Calu3 (cell line): ENCODE data around the gene SPATA6L. TPM values are rescaled to one million over a fixed set of nuclear protein-coding genes. Genes with fewer than 3 reads are reported as not detected.

Source experiments
- BruUV-seq: library from RNA; stranded (reverse); fragments of 400-500 nt; replicated peaks from 2 replicates; lab custom pipeline; 2021; lab: Mats Ljungman, UMichigan
- CTCF ChIA-PET: fragments of 300-600 bp; sonication (Branson Sonifier 250); formaldehyde crosslinking; loops from one replicate; lab custom pipeline; 2022; ENCODE audit warnings: antibody characterized with exemption; lab: Charles Lee
- DNase-seq: peaks from one replicate; pipeline ENCODE4 v3.0.0; 2022
- H3K27ac Mint-ChIP-seq: one replicate; pipeline ENCODE4 v1.8.0; 2022; ENCODE audit warnings: mixed read lengths; ENCODE audit not compliant: unreplicated experiment
- H3K27me3 Mint-ChIP-seq: one replicate; pipeline ENCODE4 v1.8.0; 2022; ENCODE audit warnings: mixed read lengths; ENCODE audit not compliant: unreplicated experiment
- H3K36me3 Mint-ChIP-seq: one replicate; pipeline ENCODE4 v1.8.0; 2022; ENCODE audit warnings: mild to moderate bottlenecking, moderate library complexity, mixed read lengths; ENCODE audit not compliant: insufficient read depth, unreplicated experiment
- H3K4me1 Mint-ChIP-seq: one replicate; pipeline ENCODE4 v1.8.0; 2022; ENCODE audit warnings: mild to moderate bottlenecking, low read depth, mixed read lengths; ENCODE audit not compliant: unreplicated experiment
- H3K4me3 Mint-ChIP-seq: one replicate; pipeline ENCODE4 v1.8.0; 2022; ENCODE audit warnings: mild to moderate bottlenecking, low read depth, moderate library complexity, mixed read lengths; ENCODE audit not compliant: unreplicated experiment
- H3K9me3 Mint-ChIP-seq: one replicate; pipeline ENCODE4 v1.8.0; 2022; ENCODE audit warnings: low read depth, mixed read lengths; ENCODE audit not compliant: unreplicated experiment
- intact Hi-C: fragments of 100-400 bp; cut with micrococcal nuclease; formaldehyde crosslinking; loops from one replicate; pipeline ENCODE4 v1.10.0; 2022; ENCODE audit not compliant: unreplicated experiment
- total RNA-seq: library from RNA; stranded (reverse); gene quantifications from 2 replicates; pipeline ENCODE4 v1.2.3, GENCODE V29; 2022
- TF ChIP-seq, protein P1 (sequence below): fragments of 200-600 bp; IDR thresholded peaks from one replicate; pipeline ENCODE4 v1.8.0; 2022; ENCODE audit warnings: antibody characterized with exemption; ENCODE audit not compliant: unreplicated experiment

Gene SPATA6L
- total RNA-seq, 1 experiment from 2014 or later = 5.7 TPM

DNA sequence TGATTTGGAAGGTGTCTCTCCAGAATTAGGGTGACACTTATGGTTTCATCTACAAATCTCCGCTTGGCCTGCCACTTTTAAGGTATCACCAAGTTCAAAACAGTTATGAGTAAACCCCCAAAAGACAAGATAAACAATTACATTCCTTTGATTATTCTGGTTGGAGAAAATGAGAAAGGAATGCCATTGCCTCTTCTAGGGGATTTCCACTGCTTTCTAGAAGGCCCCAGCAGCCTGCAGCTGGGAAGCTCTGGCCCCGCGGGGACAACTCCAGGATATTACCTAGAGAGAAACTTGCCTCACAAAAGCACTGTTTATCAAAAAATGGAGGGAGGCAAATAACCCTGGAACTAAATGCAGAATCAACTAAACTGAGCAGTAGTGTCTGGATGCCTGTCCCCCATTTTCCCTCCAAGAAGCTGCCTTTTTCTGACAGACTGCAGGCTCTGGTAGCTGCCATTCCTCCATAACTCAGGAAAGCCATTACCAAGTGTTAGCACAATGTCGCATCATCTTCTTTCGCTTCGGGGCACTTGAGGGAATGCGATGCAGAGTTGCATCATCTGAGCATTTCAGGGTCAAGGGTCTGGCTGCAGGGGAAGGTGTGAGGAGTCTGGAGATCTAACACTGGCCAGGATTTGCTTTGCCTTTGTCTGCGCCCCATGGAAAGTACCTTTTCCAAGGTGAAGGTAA lies 75.7 kb downstream of the SPATA6L start:
- TF ChIP-seq, protein P1, sequence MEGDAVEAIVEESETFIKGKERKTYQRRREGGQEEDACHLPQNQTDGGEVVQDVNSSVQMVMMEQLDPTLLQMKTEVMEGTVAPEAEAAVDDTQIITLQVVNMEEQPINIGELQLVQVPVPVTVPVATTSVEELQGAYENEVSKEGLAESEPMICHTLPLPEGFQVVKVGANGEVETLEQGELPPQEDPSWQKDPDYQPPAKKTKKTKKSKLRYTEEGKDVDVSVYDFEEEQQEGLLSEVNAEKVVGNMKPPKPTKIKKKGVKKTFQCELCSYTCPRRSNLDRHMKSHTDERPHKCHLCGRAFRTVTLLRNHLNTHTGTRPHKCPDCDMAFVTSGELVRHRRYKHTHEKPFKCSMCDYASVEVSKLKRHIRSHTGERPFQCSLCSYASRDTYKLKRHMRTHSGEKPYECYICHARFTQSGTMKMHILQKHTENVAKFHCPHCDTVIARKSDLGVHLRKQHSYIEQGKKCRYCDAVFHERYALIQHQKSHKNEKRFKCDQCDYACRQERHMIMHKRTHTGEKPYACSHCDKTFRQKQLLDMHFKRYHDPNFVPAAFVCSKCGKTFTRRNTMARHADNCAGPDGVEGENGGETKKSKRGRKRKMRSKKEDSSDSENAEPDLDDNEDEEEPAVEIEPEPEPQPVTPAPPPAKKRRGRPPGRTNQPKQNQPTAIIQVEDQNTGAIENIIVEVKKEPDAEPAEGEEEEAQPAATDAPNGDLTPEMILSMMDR = no peak
- DNase-seq = no peak
- H3K4me3 Mint-ChIP-seq = no peak overlapping the region
- BruUV-seq = no TSS peak
- CTCF ChIA-PET = no interaction called here
- no peak overlapping the region for H3K27ac Mint-ChIP-seq
- intact Hi-C loops = no loop called here
- H3K27me3 Mint-ChIP-seq = no peaks in the 10 kb centered on the region
- no peaks in the 10 kb centered on the region for H3K4me1 Mint-ChIP-seq
- H3K9me3 Mint-ChIP-seq = no peaks in the 10 kb centered on the region
- peaks cover 5% of the 10 kb centered on the region for H3K36me3 Mint-ChIP-seq

DNA sequence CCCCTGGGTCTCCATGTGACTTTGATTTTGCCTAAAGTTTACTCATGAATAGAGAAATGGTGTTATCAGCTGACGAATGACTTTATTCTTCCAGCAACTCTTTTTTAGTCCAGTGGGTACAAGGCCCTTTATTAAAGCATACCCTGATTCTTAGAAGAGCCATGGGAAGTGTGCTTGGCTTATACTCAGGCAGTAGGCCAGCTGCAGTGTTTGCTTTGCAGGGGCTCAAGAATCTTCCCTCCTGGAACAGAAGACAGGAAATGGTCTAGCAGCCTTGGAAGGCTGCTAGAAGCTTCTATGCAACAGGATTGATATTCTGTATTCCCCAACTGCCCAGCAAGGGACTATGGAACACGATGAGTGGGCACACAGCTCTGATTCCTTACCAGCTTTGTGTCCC lies 77.6 kb downstream of the SPATA6L start:
- DNase-seq = no peak
- Mint-ChIP-seq H3K9me3 (no peaks in the 10 kb centered on the region), H3K27ac (no peak overlapping the region), H3K4me3 (no peak overlapping the region), H3K27me3 (no peaks in the 10 kb centered on the region), H3K36me3 (peaks cover 12% of the 10 kb centered on the region), H3K4me1 (no peaks in the 10 kb centered on the region)
- intact Hi-C loops = no loop called here
- no TSS peak for BruUV-seq
- TF ChIP-seq, protein P1 = no peak
- CTCF ChIA-PET = interaction anchor here (0.6 kb wide), 1 partner anchor 89 kb away, joined by 3 read pairs; no protein-coding TSS in a partner anchor

DNA sequence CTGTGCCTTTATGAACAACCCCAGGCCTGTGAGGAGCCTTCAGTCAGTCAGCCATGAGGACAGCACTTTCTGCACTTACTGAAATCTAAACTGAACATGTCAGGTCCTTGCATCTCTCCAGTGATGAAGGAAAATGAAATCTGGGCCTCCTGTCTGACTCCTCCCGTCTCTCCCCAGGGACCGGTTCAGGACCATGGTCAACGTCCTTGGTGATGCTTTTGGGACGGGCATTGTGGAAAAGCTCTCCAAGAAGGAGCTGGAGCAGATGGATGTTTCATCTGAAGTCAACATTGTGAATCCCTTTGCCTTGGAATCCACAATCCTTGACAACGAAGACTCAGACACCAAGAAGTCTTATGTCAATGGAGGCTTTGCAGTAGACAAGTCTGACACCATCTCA lies 81.1 kb downstream of the SPATA6L start:
- H3K27ac Mint-ChIP-seq = no peak overlapping the region
- peaks cover 25% of the 10 kb centered on the region for H3K36me3 Mint-ChIP-seq
- H3K4me3 Mint-ChIP-seq = no peak overlapping the region
- H3K9me3 Mint-ChIP-seq = no peaks in the 10 kb centered on the region
- no peak for DNase-seq
- TF ChIP-seq, protein P1 = no peak
- no peaks in the 10 kb centered on the region for H3K27me3 Mint-ChIP-seq
- CTCF ChIA-PET = no interaction called here
- intact Hi-C loops = no loop called here
- no TSS peak for BruUV-seq
- no peaks in the 10 kb centered on the region for H3K4me1 Mint-ChIP-seq

DNA sequence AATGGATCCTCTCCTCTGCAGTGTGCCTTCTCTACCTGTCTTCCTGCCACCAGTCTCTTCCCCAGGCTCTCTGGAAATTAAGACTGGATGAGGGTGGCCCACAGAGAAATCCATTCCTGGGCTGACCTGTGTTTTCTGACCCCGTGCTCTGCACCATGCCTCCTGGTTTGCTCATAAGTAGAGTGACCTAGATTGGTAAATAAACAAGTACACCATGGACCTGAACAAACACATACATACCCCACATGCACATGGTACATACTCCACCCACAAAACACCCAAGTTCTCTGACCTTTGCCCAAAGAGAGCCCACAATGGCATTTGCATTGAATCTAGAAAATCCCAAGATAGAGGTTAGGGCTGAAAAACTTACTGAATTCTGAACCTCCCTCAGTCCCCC lies 81.6 kb downstream of the SPATA6L start:
- H3K9me3 Mint-ChIP-seq = no peaks in the 10 kb centered on the region
- H3K4me3 Mint-ChIP-seq = no peak overlapping the region
- DNase-seq = no peak
- peaks cover 25% of the 10 kb centered on the region for H3K36me3 Mint-ChIP-seq
- H3K27ac Mint-ChIP-seq = no peak overlapping the region
- BruUV-seq = no TSS peak
- H3K27me3 Mint-ChIP-seq = no peaks in the 10 kb centered on the region
- intact Hi-C loops = no loop called here
- no peaks in the 10 kb centered on the region for H3K4me1 Mint-ChIP-seq
- TF ChIP-seq, protein P1 = no peak
- CTCF ChIA-PET = no interaction called here
